Tibial nerve (tissue), 4 donors: ENCODE measurements around the gene HEATR5B.

ENCODE experiments used
- CTCF ChIP-seq, 5 experiments: fragments of 200-600 bp in 3 of 5; fragments of 450-650 bp in 2 of 5; sonication (generic) in 3 of 5; IDR thresholded peaks; one replicate each; pipeline ENCODE4 v1.5.1; 2016 to 2019; ENCODE audit warnings: antibody characterized with exemption in 5 of 5, mild to moderate bottlenecking in 3 of 5, moderate library complexity in 2 of 5
- EP300 ChIP-seq, 2 donors: sonication (generic); formaldehyde crosslinking; IDR thresholded peaks; one replicate each; pipeline ENCODE4 v1.6.1; 2017; ENCODE audit warnings: antibody characterized with exemption in 2 of 2, mild to moderate bottlenecking in 1 of 2

DNA sequence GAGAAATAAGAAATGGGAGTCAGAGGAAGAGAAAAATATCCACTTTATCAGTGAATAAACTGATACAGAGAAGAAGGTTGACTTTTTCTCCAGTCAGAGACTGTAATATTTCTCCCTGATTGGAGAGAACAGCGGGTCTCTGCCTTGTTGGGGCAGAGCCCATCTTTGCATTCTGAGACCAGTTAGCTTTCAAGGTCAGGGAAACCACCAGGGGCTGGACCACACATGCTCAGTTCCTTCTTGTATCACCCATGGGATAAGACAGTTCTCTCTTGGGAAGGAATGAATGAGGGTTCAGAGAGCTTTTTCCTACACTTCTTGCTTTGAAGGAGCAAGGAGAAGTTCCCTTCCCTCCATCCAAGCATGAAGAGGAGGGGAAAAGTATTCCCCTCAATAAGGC is 12.4 kb upstream of the HEATR5B start:
- TF ChIP-seq CTCF (IDR thresholded peaks at IDR 0.05) (no peak), EP300 (IDR thresholded peaks at IDR 0.05) (no peak)
